ENCODE data around the gene TEP1.

GRCh38 chr14:20422886-20423285, 9.6 kb upstream of the TEP1 start:
- no peak for TF ChIP-seq EZH2 (IDR thresholded peaks at IDR 0.05; ENCODE audit: insufficient read depth, poor library complexity, severe bottlenecking)
- no peak for TF ChIP-seq EZH2phosphoT487 (IDR thresholded peaks at IDR 0.05; ENCODE audit: insufficient read depth, low read depth)

All from GM23248 (cell line).